Measurements from ENCODE around the gene UGGT1. TPM values are rescaled to one million over a fixed set of nuclear protein-coding genes. Genes with fewer than 3 reads are reported as not detected.

UGGT1 gene
- total RNA-seq, 1 donor from 2014 or later = 60.3 TPM

DNA sequence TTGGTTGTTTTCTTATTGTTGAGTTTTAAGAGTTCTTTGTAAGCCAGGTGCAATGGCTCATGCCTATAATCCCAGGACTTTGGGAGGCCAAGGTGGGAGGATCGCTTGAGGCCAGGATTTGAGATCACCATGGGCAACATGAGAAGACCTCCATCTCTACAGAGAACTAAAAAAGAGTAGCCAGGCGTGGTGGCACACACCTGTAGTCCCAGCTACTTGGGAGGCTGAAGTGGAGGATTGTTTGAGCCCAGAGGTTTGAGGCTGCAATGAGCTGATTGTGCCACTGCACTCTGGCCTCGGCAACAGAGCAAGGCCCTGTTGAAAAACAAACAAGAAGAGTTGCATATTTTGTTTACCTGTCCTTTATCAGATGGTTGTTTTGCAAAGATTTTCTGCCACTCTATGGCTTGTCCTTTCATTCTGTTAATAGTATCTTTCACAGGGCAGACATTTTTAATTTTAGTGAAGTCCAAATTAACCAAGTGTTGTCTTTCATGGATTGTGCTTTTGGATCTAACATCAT is 46.2 kb downstream of the UGGT1 start:
- no peaks in the 10 kb centered on the region for H3K4me1 Mint-ChIP-seq (ENCODE audit: low read depth)
- no peaks in the 10 kb centered on the region for H3K9me3 Mint-ChIP-seq (ENCODE audit: low read depth)
- no peak for DNase-seq (ENCODE audit: low spot score, unreplicated experiment)
- H3K4me3 Mint-ChIP-seq (ENCODE audit: low read depth) = no peak overlapping the region
- peaks cover 29% of the 10 kb centered on the region for H3K36me3 Mint-ChIP-seq (ENCODE audit: insufficient read depth)
- H3K27ac Mint-ChIP-seq = no peak overlapping the region
- H3K27me3 Mint-ChIP-seq = no peaks in the 10 kb centered on the region
- TF ChIP-seq, protein P1, sequence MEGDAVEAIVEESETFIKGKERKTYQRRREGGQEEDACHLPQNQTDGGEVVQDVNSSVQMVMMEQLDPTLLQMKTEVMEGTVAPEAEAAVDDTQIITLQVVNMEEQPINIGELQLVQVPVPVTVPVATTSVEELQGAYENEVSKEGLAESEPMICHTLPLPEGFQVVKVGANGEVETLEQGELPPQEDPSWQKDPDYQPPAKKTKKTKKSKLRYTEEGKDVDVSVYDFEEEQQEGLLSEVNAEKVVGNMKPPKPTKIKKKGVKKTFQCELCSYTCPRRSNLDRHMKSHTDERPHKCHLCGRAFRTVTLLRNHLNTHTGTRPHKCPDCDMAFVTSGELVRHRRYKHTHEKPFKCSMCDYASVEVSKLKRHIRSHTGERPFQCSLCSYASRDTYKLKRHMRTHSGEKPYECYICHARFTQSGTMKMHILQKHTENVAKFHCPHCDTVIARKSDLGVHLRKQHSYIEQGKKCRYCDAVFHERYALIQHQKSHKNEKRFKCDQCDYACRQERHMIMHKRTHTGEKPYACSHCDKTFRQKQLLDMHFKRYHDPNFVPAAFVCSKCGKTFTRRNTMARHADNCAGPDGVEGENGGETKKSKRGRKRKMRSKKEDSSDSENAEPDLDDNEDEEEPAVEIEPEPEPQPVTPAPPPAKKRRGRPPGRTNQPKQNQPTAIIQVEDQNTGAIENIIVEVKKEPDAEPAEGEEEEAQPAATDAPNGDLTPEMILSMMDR (IDR thresholded peaks at IDR 0.05; ENCODE audit: unreplicated experiment) = no peak

DNA sequence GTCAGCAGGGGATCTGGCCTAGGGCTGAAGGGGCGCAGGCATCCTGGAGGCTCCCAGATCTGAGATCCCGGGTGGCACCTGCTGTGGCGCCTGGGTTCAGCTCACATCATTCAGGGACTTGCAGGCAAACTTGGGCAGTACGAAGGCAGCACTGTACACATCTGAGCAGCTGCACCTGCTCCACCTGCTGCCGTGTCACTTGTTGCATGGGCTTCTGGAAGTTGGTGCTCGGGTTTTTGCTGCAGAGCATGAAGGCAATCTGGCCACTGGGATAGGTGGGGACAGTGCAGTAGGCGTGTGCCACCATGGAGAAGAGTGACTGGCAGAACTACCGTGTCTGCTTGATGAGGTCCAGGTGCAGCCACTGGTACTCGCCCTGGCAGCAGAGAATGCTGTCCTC is 48.6 kb downstream of the UGGT1 start:
- Mint-ChIP-seq H3K4me3 (ENCODE audit: low read depth) (no peak overlapping the region), H3K9me3 (ENCODE audit: low read depth) (no peaks in the 10 kb centered on the region), H3K4me1 (ENCODE audit: low read depth) (no peaks in the 10 kb centered on the region), H3K36me3 (ENCODE audit: insufficient read depth) (peaks cover 21% of the 10 kb centered on the region), H3K27ac (no peak overlapping the region), H3K27me3 (no peaks in the 10 kb centered on the region)
- TF ChIP-seq, protein P1 (IDR thresholded peaks at IDR 0.05; ENCODE audit: unreplicated experiment) = no peak
- no peak for DNase-seq (ENCODE audit: low spot score, unreplicated experiment)

DNA sequence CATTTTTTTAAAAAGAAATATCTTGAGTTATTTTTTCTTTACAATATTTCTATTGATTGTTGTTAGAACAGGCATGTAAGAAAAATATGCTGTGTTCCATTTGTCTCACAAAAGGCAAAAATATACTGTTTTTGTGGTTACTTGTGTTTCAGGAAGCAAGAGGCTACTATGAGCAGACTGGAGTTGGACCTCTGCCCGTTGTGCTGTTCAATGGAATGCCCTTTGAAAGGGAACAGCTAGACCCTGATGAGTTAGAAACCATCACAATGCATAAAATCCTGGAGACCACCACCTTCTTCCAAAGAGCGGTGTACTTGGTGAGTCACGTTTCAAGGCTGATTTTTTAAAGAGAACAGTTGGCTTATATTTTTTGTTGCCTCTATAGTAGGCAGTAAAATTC is 54.7 kb downstream of the UGGT1 start:
- no peak for DNase-seq (ENCODE audit: low spot score, unreplicated experiment)
- Mint-ChIP-seq H3K4me1 (ENCODE audit: low read depth) (no peaks in the 10 kb centered on the region), H3K9me3 (ENCODE audit: low read depth) (no peaks in the 10 kb centered on the region), H3K27me3 (no peaks in the 10 kb centered on the region), H3K27ac (no peak overlapping the region), H3K4me3 (ENCODE audit: low read depth) (no peak overlapping the region), H3K36me3 (ENCODE audit: insufficient read depth) (peaks cover 9% of the 10 kb centered on the region)
- TF ChIP-seq, protein P1 (IDR thresholded peaks at IDR 0.05; ENCODE audit: unreplicated experiment) = no peak

DNA sequence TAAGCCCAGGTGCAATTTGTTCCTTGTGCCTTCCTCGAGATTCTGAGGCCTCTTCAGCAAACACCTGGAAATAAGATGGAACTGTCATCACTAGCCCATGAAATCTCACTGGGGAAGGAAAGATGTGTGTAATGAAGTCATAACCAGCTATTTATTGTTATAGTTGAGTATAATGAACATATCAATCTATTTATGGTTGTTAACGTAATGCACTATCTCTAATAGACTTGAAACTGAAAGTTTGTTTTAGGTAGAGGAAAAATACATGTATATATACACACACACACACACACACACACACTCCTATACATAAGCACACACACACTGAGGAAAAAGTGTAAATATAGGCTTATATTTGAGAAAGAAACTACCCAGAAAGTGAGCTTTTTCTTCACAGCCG is 62.8 kb downstream of the UGGT1 start:
- Mint-ChIP-seq H3K36me3 (ENCODE audit: insufficient read depth) (peaks cover 11% of the 10 kb centered on the region), H3K9me3 (ENCODE audit: low read depth) (no peaks in the 10 kb centered on the region), H3K4me3 (ENCODE audit: low read depth) (no peak overlapping the region)

DNA sequence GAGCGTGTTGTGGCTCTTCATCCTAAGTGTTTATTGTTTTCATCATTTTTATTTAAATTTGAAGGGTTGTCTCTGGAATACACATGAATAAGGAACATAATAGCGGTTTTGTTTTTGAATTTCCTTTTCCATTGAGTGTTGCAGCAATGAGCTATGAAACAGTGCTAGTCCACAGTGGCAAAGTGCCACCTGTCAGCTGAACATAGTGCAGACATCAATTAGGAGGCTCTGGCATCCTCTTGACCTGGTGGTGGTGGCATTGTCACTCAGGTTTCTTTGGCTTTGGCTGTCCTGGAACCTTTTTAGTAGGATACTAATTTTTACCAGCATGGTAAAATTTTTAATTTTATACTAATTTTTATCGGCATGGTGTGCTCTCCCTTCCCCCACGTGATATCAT is 63.2 kb downstream of the UGGT1 start:
- H3K27me3 Mint-ChIP-seq = no peaks in the 10 kb centered on the region
- H3K9me3 Mint-ChIP-seq (ENCODE audit: low read depth) = no peaks in the 10 kb centered on the region
- no peak for DNase-seq (ENCODE audit: low spot score, unreplicated experiment)
- H3K4me3 Mint-ChIP-seq (ENCODE audit: low read depth) = no peak overlapping the region
- H3K4me1 Mint-ChIP-seq (ENCODE audit: low read depth) = no peaks in the 10 kb centered on the region
- TF ChIP-seq, protein P1 (IDR thresholded peaks at IDR 0.05; ENCODE audit: unreplicated experiment) = no peak
- peaks cover 11% of the 10 kb centered on the region for H3K36me3 Mint-ChIP-seq (ENCODE audit: insufficient read depth)
- no peak overlapping the region for H3K27ac Mint-ChIP-seq

More for the DNA sequence above, 62.8 kb downstream of the UGGT1 start:
- Mint-ChIP-seq H3K4me1 (ENCODE audit: low read depth) (no peaks in the 10 kb centered on the region), H3K27me3 (no peaks in the 10 kb centered on the region), H3K27ac (no peak overlapping the region)
- TF ChIP-seq, protein P1 (IDR thresholded peaks at IDR 0.05; ENCODE audit: unreplicated experiment) = no peak
- DNase-seq (ENCODE audit: low spot score, unreplicated experiment) = no peak
